HG03060 (cell line): ENCODE measurements around the gene RIPOR3.
"Not testable (repeated sequence)": the region's sequence is repeated elsewhere in the genome, so short reads cannot be mapped to it uniquely, and the experiment has no call there.

Source experiments
- ATAC-seq: cut with Tn5 transposase; IDR thresholded peaks from one replicate; pipeline ENCODE4 v1.9.1; 2021; ENCODE audit warnings: low read depth, moderate number of reproducible peaks; ENCODE audit not compliant: unreplicated experiment

RIPOR3 gene

DNA sequence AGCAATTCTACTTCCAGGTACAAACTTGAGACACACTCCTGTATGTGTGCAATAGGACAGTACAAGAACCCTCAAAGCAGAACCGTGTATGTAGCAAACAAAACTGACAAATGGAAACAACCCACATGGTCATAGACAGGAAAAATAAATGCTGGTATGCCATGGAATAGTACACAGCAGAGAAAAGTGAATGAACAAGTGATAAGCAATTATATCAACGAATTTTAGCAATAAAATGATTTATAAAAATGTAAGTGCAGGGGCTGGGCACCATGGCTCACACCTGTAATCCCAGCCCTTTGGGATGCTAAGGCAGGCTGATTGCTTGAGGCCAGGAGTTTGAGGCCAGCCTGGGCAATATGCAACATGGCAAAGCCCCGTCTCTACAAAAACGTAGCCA lies 9.3 kb downstream of the RIPOR3 start:
- no peak for ATAC-seq

DNA sequence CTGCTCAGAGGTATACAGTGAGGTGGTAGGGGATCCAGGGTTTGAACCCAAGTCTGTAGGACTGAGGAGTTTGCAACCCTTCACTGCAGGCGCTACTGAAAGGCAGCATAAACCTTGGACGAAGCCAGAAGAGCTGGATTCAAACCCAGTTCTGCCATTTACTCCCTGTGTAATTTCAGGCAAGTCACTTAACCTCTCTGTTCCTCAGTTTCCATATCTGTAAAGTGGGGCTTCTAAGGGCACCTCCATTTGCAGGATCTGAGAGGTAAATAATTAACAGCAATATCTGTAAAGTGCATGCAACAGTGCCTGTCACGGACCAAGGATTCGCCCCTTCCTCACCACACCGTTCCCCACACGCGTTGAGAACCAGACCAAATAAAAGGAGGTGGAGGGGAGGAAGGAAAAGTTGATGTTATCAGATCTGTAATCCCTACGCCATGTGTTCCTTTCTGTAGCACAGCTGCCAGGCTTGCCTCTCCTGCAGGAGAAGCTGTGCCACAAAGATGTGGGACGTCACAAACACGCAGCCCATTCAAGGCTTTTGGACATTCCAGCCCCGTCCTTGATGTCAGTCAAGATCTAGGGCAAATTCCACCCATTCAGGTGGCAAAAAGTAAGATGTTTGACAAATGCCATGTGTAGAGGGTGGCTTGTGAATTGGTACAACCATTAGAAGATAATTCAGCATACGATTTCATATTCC lies 9.8 kb downstream of the RIPOR3 start:
- no peak for ATAC-seq

DNA sequence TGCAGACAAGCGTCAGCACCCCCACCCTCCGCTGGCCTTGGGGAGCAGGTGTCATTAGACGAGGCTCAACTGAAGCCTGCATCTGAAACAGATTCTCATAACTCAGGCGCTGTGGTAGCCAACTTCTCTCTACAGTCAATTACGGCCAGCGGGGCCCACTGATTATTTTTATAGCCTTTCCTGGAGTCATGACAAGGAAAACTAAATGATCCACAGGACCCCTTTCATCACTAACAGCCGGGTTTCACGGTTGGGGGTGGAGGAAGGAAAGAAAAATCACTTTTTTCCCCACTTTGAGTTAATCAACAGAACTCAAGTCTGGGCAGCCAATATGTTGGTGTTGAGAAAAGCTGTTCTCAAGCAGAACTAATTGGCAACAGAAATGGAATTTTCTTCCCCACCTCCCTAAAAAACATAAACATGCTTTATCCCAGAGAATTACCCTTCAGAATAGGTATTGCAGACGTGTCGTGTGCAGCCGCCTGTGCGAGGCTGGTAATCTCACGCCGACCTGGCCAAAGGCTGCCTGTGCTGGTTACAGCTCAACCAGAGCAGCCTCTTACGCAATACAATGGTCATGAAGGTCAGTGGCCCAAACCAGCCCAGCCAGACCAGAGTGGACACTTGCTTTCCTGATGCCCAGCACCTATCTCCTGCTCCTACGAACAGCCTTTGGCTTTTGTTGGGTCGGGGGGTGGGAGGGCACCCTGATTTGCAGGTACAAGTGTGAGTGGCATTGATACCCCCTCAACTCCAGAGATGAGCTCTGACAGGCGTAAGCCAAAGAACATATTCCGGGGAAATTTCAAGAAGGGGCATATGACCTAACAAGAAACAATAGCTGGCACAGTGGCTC lies 11.0 kb downstream of the RIPOR3 start:
- ATAC-seq: no peak

- ATAC-seq: no peak
Observed at GRCh38 chr20:50679753-50680104, 11.6 kb downstream of the RIPOR3 start.

DNA sequence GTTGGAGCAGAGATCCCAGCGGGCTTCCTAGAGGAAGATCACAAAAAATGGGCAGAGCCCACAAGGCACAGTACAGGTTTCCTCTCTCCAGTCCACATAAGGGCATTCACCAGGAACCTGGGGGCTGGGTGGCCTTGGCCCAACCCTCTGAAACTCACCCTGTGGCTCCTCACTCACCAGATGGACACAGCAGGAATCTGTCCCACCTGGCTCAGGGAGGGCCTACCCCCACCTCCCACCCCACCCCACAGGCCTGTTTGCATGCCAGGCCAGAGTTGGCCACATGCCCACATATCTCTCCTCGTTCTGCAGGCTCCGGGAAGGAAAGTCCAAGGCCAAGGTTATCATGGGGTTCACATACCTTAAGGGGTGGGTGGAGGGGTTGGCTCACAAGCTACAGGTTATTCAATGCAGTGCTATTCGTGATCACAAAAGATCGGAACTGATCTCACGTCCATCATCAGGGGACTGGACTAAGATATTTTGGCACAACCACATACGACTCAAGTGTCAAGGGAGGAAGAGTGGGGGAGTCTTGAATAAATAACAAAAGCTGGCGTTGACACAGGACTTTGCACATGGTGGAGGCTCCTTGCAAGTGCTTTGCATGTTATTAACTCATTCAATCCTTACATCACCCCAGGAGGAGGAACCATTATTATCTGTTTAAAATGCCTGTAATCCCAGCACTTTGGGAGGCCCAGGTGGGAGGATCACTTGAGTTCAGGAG lies 13.0 kb downstream of the RIPOR3 start:
- ATAC-seq: no peak

DNA sequence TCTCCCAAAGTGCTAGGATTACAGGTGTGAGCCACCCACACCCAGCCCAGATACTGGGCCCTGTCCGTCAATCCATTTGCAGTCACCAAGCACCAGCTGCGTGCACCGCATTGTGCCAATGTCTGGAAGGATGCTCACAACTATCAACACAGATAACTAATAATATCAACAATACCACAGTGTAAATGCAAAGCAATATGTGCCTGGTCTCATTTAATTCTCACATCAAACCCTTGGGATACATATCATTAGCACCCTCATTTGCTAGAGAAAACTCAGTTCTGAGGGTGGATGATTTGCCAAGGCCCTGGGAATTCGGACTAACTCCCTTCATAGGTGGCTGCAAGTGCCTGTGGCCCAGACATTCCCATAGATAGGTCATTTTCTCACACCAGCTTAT lies 14.5 kb downstream of the RIPOR3 start:
- no peak for ATAC-seq

DNA sequence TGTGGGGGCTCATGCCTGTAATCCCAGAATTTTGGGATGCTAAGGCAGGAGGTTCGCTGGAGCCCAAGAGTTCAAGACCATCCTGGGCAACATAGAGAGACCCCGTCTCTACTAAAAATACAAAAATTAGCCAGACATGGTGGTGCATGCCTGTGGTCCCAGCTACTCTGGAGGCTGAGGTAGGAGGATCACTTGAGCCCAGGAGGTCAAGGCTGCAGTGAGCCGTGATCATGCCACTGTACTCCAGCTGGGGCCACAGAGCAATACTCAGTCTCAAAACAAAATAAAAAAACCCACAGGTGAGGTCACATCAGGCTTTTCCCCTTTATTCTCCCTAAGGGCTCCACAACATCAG lies 15.0 kb downstream of the RIPOR3 start:
- ATAC-seq: not testable (repeated sequence)

DNA sequence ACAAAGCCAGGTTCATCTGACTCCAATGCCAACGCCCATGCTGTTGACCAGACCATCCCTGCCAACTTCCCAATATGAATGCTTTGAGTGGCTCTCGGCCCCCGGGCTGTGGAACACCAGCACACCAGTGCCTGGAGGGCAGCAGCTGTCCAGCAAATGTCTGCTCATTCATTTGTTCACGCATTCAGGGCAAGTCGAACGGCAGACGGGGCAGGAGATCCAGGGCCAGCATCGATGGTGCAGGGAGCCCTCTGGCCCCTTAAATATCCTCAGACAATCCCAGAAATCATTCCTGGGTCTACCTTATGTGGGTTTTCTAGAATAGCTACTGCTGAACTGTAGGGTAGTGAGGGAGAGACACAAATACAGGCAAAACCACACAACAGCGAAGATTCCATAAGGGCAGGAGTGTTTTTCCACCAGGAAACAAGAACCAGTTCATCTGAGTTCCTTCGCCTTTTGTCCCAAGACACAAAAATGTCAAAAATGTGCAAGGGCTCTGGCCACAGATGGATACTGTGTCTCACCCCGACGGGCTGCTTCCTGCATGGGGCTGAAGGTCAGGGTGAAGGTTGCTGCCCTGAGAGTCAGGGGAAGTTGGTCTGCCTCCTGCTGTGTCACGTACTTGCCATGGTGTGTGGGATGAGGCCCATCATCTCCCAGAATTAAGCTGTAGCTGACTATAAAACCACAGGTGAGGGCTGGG lies 15.5 kb downstream of the RIPOR3 start:
- ATAC-seq: no peak

DNA sequence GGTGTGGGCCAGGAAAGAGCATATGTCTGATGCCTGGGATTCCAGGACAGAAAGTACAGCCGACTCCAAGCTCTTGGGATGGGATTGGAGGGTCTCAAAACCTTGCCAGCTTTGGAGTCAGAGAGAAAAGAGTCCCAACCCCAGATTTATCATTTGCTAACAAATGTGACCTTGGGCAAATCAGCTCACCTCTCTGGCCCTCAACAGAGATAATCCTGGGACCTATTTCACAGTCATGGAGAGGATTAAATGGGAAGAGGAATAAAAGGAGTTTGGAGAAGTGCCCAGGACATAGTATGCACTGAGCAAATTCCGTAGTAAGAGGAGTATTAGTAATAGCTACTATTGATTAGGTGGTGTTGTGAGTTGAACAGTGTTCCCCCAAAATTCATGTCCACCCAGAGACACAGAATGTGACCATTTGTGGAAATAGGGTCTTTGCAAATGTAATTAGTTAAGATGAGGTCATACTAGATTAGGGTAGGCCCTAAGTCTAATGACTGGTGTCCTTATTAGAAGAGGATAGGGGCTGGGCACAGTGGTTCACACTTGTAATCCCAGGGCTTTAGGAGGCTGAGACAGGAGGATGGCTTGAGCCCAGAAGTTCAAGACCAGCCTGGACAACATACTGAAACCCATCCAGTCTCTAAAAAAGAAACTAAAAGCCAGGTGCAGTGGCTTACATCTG lies 17.1 kb downstream of the RIPOR3 start:
- ATAC-seq: no peak

- no peak for ATAC-seq
Observed at GRCh38 chr20:50673466-50674137, 17.7 kb downstream of the RIPOR3 start.

DNA sequence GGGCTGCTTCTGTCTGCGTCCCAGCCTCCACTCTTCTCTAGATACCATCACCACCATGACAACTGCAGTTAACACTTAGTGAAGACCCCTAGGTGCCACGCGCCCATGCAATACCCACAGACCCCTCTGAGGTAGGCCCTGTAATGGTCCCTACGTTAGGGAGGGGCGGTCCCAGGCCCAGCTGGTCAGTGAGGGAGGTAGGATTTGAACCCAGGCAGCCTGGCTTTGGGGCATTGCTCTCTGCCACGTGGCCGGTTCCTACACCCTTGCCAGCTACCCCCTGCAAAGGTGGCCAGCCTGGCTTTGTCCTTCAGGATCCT lies 18.2 kb downstream of the RIPOR3 start:
- ATAC-seq: no peak

DNA sequence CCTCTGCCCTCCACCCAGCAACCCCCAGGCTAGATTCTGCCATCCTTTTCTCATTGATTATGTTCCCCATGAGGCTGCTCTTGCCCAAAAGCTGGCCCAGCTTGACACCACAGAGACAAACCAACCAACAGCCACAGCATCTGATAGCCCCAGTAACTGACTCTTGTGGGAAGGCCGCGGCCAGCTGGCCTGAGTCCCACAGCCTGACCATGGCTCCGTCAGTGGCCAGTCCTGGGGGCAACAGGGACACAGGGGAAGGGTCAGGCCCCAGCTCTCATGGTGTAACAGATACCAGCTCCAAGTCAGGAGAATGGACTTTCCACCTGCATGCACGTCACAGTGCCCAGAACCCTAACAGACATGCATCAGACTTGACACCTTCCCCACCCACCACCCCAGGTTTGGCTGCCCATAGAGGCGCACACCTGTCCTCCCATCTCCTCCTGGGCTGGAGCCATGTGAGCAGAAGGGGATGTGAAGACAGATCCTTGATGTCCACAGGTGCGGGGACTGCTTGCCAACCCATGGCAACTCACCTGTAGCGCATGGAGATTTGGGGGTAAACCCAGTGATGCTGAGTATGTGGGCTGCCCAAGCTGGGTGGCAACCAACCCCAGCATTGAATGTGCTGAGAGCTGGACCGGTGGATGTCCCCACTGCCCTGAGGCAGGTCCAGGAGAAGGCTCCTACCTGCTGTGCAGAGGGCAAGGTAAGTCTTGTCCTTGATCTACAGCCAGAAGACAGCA lies 18.8 kb downstream of the RIPOR3 start:
- ATAC-seq: no peak

- ATAC-seq: no peak
Observed at GRCh38 chr20:50671626-50672025, 19.7 kb downstream of the RIPOR3 start.

GRCh38 chr20:50671010-50671409 lies 20.3 kb downstream of the RIPOR3 start:
- not testable (repeated sequence) for ATAC-seq

DNA sequence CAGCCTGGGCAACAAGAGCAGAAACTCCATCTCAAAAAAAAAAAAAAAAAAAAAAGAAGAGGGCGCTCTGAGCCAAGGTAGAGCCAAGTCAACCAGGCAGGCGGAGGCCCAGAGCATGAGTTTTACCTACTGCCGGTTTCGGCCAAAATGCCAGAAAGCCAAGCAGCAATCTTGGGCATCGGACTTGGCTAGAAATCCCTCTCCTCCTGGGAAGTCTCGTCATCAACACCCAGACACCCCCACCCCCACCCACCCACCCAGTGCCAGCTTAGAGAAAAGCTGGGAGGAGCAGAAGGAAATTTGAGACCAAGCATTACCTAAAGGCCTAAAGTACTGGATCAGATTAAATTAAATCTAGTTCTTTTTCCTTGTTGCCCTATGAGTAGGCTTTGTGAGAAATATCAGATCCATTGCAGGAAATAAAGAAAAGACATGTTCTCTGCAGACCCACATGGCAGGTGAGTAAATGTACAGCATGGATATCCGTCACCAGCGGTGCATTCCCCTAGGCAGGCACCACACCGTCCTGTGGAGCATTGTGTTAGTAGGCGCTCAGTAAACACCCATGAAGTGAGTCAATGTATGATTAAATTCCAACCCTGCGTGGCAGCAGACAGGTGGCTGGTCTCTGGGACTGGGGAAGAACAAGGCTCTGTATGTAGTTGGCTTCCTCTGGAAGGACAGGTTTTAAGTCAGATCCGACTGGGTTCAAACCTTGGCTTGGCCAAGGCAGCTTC lies 21.0 kb downstream of the RIPOR3 start:
- no peak for ATAC-seq

- no peak for ATAC-seq
Observed at GRCh38 chr20:50668798-50669197, 22.5 kb downstream of the RIPOR3 start.

- no peak for ATAC-seq
Observed at GRCh38 chr20:50668326-50668725, 23.0 kb downstream of the RIPOR3 start.

DNA sequence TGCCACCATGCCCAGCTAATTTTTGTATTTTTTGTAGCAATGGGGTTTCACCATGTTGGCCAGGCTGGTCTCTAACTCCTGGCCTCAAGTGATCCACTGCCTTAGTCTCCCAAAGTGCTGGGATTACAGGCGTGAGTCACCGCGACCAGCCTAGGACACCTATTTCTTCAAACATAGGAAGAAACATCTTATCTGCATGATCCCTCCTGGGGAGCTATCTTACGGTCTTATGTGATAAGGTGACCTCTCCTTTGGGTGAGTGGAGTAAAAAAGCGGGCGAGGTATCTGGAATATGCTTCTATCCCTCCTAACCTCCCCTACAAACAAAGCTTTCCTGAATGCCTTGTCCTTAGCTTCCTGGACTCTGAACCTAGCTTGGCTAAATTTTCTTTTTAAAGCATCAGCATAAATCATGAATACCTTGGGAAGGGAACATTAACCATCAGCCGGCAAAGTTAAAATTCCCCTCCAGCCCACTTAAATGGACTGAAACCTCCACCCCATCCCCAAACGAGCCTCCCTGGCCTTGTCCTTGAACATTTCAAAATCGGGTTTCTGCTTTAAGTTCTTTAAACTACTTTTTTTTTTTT lies 24.5 kb downstream of the RIPOR3 start:
- ATAC-seq: no peak
